ENCODE results near the gene CDK16.

GRCh38 chrX:47239898-47240545 lies 21.5 kb downstream of the CDK16 start:
- TF ChIP-seq CTCF (IDR thresholded peaks at IDR 0.05), result no peak
- TF ChIP-seq POLR2A (IDR thresholded peaks at IDR 0.05; ENCODE audit: low read depth), result no peak
- TF ChIP-seq EP300 (IDR thresholded peaks at IDR 0.05), result no peak
